CD1c-positive myeloid dendritic cell (primary cell): ENCODE data around the gene CPXM2.
A peak's percentile ranks its signal among the peaks of the same experiment; 100 is the strongest.

Experiments used
- DNase-seq: peaks from one replicate; pipeline ENCODE4 v3.0.0-alpha.2; 2016; ENCODE audit errors: extremely low spot score

CPXM2 gene

DNA sequence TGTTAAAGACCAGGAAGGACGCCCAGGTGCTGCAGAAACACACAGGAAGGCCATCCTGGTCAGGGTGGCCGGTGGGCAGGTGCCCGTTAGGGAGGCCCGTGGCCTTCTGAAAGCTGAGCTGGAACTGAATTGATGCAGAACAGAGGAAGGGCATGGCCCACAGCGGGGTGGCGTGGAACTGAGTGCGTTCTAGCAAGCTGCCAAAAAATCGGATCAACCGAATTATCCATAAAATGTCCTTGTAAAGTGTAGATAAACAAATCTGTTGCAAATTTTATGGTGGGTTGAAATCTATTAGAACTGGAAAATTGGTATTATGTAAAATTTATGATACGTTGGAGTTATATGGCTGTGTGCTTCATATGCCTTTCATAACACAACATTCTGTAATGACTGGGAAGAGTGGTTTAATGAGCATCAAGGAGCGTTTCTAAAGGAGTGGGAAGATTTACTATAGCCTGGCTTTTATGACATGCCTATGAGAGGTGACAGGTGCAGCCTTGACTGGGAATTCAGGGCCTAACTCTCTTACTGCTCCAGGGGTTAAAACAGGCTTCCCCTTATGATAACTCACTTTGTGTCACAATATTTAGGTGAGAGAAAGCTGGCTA lies 117.4 kb downstream of the CPXM2 start:
- no peak for DNase-seq

GRCh38 chr10:123772645-123773508 lies 118.7 kb downstream of the CPXM2 start:
- DNase-seq = peak; percentile 2

GRCh38 chr10:123771877-123772644 lies 119.5 kb downstream of the CPXM2 start:
- no peak for DNase-seq

- DNase-seq = no peak
Measured at GRCh38 chr10:123769647-123770046, 122.0 kb downstream of the CPXM2 start.

- DNase-seq = no peak
Measured at GRCh38 chr10:123766761-123767160, 124.8 kb downstream of the CPXM2 start.

GRCh38 chr10:123766012-123766411 lies 125.6 kb downstream of the CPXM2 start:
- DNase-seq = no peak

DNA sequence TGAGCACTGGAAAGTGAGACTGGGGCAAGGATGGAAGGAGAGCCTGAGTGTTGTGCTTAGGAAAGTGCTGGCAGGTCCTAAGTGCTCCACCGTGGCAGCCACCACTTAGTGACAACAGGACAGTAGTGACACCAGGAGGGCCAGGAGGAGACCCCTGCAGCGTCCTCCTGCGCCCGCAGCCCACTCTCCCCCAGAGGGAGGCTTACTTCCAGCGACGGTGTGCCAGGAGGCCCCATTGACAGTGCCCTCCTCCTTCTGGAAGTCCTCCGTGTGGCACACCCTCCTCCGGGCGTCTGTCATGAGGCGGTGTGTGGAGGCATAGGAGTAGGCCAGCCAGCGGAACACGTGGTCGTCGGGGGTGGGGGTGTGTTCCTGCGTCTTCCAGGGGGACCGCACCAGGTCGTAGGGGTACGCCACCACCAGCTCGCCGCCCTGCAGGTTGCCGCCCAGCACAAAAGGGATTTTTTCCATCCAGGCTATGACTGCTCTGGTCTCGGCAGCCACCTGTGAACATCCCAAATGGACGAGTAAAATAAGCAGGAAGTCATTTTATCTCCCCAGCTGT lies 129.9 kb downstream of the CPXM2 start:
- no peak for DNase-seq

GRCh38 chr10:123761038-123761428 lies 130.6 kb downstream of the CPXM2 start:
- no peak for DNase-seq

- no peak for DNase-seq
Measured at GRCh38 chr10:123760356-123761037, 131.1 kb downstream of the CPXM2 start.

- DNase-seq = no peak
Measured at GRCh38 chr10:123759501-123760031, 132.0 kb downstream of the CPXM2 start.

DNA sequence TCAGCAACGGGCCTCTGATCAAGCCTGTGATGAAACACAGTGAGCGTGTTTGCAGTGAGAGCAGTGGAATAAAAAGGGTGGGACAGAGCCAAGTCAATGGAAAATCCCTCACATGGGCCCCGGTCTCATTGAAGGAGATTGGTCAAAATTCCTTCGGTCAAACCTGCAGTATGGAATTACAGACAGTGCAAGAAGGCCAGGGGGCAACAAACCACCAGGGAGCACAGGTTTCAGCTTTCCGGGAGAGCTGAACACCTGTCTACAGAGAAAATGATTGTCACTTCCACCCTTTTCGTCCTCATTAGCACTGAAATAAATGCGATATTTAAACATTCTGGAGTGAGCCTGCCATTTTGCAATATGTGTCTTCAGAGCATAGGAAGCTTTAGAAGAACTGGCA lies 132.6 kb downstream of the CPXM2 start:
- no peak for DNase-seq

DNA sequence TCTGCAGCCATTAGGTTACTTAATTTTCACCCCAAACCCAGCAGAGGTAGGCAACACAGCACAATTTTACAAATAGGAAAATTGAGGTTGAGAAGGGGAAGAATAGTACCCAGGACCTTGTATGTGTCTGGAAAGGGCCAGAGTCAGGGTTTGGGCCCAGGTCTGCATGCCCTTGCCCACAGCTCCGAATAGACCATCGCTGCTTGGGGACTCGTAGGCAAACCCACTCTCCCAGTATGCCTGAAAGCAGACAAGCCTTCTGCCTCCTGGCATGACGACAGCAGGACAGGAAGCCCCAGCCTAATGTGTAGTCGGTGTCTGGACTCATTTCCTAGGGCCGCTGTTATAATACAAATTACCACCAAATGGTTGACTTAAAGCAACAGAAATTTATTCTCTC lies 133.8 kb downstream of the CPXM2 start:
- no peak for DNase-seq

- DNase-seq = no peak
Measured at GRCh38 chr10:123755061-123755460, 136.5 kb downstream of the CPXM2 start.

DNA sequence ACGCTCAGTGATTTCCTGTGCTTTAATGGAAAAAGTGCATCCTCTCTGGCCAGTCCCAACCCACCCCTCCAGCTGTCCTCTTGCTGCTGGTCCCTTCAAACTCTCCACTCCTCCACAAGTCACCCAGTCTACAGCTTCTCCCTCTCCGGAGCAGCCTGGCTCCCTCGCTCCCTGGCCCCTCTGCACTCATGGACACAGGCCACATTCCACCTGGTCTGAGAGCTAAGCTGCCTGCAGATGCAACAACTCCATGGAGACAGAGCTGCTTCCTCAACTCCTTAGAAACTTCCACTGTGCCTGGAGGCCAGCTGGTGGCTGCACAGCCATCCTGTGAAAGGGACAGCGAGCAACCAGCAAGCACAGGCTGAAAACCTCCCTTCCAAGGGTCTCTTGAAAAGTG lies 137.5 kb downstream of the CPXM2 start:
- DNase-seq = no peak

GRCh38 chr10:123751342-123752134 lies 140.1 kb downstream of the CPXM2 start:
- no peak for DNase-seq

GRCh38 chr10:123750901-123751300 lies 140.7 kb downstream of the CPXM2 start:
- no peak for DNase-seq

DNA sequence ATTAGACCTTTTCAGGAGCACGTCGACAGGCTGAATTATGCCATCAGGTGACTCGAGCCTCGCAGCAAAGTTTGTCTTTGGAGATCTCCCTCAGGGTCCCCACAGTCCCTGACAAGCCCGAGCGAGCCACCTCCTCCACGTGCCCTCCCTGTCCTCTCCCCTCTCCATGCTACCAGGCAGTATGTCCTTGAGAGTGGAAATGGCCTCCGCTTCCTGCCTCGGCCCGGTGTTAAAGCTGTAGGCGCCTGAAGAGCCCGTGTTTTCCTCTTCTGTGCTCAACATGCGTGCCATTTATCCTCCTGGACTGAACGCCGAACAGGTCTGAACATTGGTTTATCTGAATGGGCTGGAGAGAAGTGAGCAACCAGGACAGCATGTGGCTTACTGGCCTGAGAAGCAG lies 142.9 kb downstream of the CPXM2 start:
- no peak for DNase-seq

GRCh38 chr10:123747426-123747825 lies 144.2 kb downstream of the CPXM2 start:
- DNase-seq = no peak

- DNase-seq = no peak
Measured at GRCh38 chr10:123746942-123747341, 144.7 kb downstream of the CPXM2 start.

DNA sequence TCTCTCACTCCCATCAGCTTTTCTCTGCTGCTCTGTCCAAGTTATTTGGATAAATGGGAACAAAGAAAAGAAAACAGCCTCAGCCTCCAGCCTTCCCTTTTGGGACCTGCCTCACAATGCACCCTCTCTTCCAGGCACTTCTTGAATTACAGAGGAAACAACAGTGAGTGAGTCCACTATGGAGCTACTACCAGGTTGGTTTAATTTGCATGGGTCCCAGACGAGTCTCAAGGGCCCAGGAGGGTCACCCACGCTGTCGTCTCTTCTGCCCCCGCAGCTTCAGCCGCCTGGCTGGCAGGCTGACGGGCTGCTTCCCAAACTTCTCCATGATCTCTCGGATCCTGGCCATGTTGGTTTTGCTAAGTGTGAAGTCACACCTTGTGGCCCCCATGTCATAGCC lies 145.1 kb downstream of the CPXM2 start:
- DNase-seq = no peak

DNA sequence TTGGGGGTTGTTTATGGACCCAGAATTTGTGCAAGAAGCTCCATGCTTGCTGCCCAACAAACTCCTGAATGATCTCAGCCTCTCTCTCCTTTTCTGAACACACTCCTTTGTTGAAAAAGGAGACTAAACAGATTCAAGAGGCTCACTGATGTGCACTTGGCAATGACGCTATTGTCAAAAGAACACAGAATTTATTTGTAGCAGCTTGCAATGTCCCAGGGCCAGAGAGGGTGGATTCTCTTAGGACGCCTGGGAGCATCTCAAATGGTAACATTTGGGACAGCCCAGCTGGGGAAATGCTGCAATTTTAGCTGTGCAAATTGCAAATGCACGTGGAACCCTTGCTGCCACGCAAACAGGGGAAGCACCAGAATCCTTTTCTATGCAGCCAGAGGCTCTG lies 145.5 kb downstream of the CPXM2 start:
- no peak for DNase-seq
